Thyroid gland (tissue), 4 donors: ENCODE measurements around the gene IRAK1BP1. TPM values are rescaled to one million over a fixed set of nuclear protein-coding genes. Genes with fewer than 3 reads are reported as not detected.

Experiments used
- DNase-seq, 2 donors: peaks; one replicate each; pipeline ENCODE4 v3.0.0-alpha.2; 2019
- H3K27ac ChIP-seq, 3 donors: fragments of 200-600 bp; sonication (generic); 1 replicate in 2 of 3; 2 replicates in 1 of 3; pipeline ENCODE4 v1.5.1; 2016 to 2019; ENCODE audit warnings: mild to moderate bottlenecking in 1 of 3, moderate library complexity in 1 of 3
- H3K27me3 ChIP-seq: fragments of 200-600 bp; sonication (generic); one replicate; pipeline ENCODE4 v1.5.1; 2019
- H3K36me3 ChIP-seq, 2 donors: fragments of 200-600 bp; sonication (generic); one replicate each; pipeline ENCODE4 v1.5.1; 2016 to 2019
- H3K4me1 ChIP-seq, 2 donors: fragments of 200-600 bp; sonication (generic); one replicate each; pipeline ENCODE4 v1.5.1; 2017 to 2019
- H3K4me3 ChIP-seq, 3 donors: fragments of 200-600 bp; sonication (generic); replicated peaks in 1 of 3; 1 replicate in 2 of 3; 2 replicates in 1 of 3; pipeline ENCODE4 v1.5.1; 2016; ENCODE audit warnings: mild to moderate bottlenecking in 1 of 3
- H3K9me3 ChIP-seq: fragments of 200-600 bp; sonication (generic); one replicate; pipeline ENCODE4 v1.5.1; 2017
- POLR2A ChIP-seq, 2 donors: fragments of 450-650 bp; IDR thresholded peaks; one replicate each; pipeline ENCODE4 v1.6.1; 2017; ENCODE audit warnings: antibody characterized with exemption in 2 of 2, mild to moderate bottlenecking in 2 of 2, moderate library complexity in 1 of 2
- WGBS, 2 donors: methylation state at CpG; one replicate each; pipeline ENCODE4 v1.1.5; 2017; 5-methylcytosine and 5-hydroxymethylcytosine counted together
- intact Hi-C: fragments of 100-400 bp; cut with DNase I; formaldehyde crosslinking; loops from one replicate; pipeline ENCODE4 v1.15.1; 2023
- total RNA-seq, 4 donors: library from RNA; depleted of rRNA; stranded (reverse); fragments of >200 nt; gene quantifications; one replicate each; pipeline ENCODE4 v1.2.3, GENCODE V29; 2016
- TF ChIP-seq, protein P1 (sequence below), 6 experiments: fragments of 200-600 bp in 3 of 6; fragments of 450-650 bp in 3 of 6; sonication (generic) in 3 of 6; IDR thresholded peaks; one replicate each; pipeline ENCODE4 v1.5.1; 2016 to 2019; ENCODE audit warnings: antibody characterized with exemption in 6 of 6, mild to moderate bottlenecking in 2 of 6, inconsistent platforms in 1 of 6, moderate library complexity in 1 of 6

IRAK1BP1 gene
- total RNA-seq, 4 donors from 2014 or later: 9.8 to 13.5 (median 13.1) TPM

DNA sequence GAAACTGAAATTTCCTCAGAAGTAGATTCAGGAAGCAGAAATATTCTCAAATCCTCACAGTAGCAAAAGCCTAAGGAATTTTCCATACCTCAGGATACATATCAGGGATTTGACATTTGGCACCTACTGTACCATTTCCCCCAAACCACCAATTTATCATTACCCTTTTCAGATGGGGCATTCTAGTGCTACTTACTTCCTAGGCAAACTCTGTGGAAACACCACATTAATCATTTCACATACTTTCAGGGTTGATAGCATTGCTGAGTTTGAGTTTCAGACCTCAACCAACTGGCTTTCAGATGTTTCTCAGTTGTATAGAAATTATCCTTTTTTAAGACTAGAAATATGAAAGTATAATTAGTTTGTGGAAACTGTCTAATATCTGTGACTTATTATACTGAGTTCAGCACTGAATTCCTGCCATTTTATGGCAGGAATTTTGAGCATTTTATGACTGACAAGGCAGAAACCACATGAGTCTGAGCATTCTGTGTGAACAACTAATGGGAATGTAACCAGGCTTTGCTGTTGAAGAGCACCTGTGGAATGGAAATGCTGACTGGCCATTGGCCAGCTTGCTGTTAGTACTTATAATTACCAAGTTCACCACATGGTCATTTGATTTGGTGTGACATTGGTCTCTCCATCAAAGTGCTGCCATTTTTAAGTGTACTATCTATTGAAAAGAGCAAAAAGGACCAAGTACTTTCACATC is 35.1 kb upstream of the IRAK1BP1 start:
- intact Hi-C loops: no loop called here
- TF ChIP-seq, protein P1, sequence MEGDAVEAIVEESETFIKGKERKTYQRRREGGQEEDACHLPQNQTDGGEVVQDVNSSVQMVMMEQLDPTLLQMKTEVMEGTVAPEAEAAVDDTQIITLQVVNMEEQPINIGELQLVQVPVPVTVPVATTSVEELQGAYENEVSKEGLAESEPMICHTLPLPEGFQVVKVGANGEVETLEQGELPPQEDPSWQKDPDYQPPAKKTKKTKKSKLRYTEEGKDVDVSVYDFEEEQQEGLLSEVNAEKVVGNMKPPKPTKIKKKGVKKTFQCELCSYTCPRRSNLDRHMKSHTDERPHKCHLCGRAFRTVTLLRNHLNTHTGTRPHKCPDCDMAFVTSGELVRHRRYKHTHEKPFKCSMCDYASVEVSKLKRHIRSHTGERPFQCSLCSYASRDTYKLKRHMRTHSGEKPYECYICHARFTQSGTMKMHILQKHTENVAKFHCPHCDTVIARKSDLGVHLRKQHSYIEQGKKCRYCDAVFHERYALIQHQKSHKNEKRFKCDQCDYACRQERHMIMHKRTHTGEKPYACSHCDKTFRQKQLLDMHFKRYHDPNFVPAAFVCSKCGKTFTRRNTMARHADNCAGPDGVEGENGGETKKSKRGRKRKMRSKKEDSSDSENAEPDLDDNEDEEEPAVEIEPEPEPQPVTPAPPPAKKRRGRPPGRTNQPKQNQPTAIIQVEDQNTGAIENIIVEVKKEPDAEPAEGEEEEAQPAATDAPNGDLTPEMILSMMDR (IDR thresholded peaks at IDR 0.05): no peak
- no peak overlapping the region for H3K27ac ChIP-seq
- H3K27me3 ChIP-seq: no peaks in the 10 kb centered on the region
- H3K36me3 ChIP-seq: no peaks in the 10 kb centered on the region
- no peaks in the 10 kb centered on the region for H3K9me3 ChIP-seq
- DNase-seq: no peak
- H3K4me3 ChIP-seq: no peak overlapping the region
- H3K4me1 ChIP-seq: no peaks in the 10 kb centered on the region

DNA sequence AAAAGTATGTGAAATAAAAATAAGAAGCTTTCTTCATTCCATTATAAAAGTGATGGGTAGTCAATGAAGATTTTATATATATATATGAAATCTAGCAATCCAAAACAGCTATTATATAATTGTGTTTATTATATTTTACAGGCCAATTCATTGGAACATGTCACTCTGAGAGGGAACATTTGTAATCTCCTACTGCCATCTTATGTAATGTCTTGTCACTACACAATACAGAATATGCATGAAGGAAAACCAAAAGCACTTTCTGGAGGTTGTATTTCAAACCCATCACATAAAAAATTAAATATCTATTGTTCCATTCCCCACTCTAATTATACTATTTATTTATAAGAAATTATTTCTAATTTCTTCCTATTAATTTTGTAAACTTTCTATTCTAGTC is 31.5 kb upstream of the IRAK1BP1 start:
- intact Hi-C loops: no loop called here
- TF ChIP-seq POLR2A (IDR thresholded peaks at IDR 0.05): no peak
- TF ChIP-seq, protein P1 (IDR thresholded peaks at IDR 0.05): no peak

GRCh38 chr6:78836598-78836997 is 30.8 kb upstream of the IRAK1BP1 start:
- no peak for DNase-seq
- intact Hi-C loops: no loop called here
- 74 to 77% methylated on average over 3 of the region's 3 CpGs for WGBS, 2 donors
- Histone ChIP-seq H3K27me3 (no peaks in the 10 kb centered on the region), H3K27ac (no peak overlapping the region), H3K4me3 (no peak overlapping the region), H3K9me3 (no peaks in the 10 kb centered on the region), H3K36me3 (no peaks in the 10 kb centered on the region), H3K4me1 (no peaks in the 10 kb centered on the region)
- TF ChIP-seq, protein P1 (IDR thresholded peaks at IDR 0.05): no peak
- no peak for TF ChIP-seq POLR2A (IDR thresholded peaks at IDR 0.05)

More for the DNA sequence above, 31.5 kb upstream of the IRAK1BP1 start:
- no peaks in the 10 kb centered on the region for H3K4me1 ChIP-seq
- DNase-seq: no peak
- no peak overlapping the region for H3K27ac ChIP-seq
- no peaks in the 10 kb centered on the region for H3K9me3 ChIP-seq
- H3K36me3 ChIP-seq: no peaks in the 10 kb centered on the region
- no peaks in the 10 kb centered on the region for H3K27me3 ChIP-seq
- H3K4me3 ChIP-seq: no peak overlapping the region

GRCh38 chr6:78841111-78841510 is 26.2 kb upstream of the IRAK1BP1 start:
- Histone ChIP-seq H3K4me3 (no peak overlapping the region), H3K36me3 (no peaks in the 10 kb centered on the region), H3K4me1 (no peaks in the 10 kb centered on the region), H3K27me3 (no peaks in the 10 kb centered on the region), H3K9me3 (no peaks in the 10 kb centered on the region), H3K27ac (no peak overlapping the region)
- no peak for DNase-seq
- TF ChIP-seq POLR2A (IDR thresholded peaks at IDR 0.05): no peak
- TF ChIP-seq, protein P1 (IDR thresholded peaks at IDR 0.05): no peak
- intact Hi-C loops: no loop called here

GRCh38 chr6:78842953-78843352 is 24.4 kb upstream of the IRAK1BP1 start:
- Histone ChIP-seq H3K4me1 (no peaks in the 10 kb centered on the region), H3K36me3 (no peaks in the 10 kb centered on the region), H3K9me3 (no peaks in the 10 kb centered on the region), H3K27ac (no peak overlapping the region), H3K27me3 (no peaks in the 10 kb centered on the region), H3K4me3 (no peak overlapping the region)
- no peak for TF ChIP-seq POLR2A (IDR thresholded peaks at IDR 0.05)
- TF ChIP-seq, protein P1 (IDR thresholded peaks at IDR 0.05): no peak
- intact Hi-C loops: no loop called here
- no peak for DNase-seq
